Kidney (tissue), 14 donors: Measurements from ENCODE around the gene THAP5. TPM values are rescaled to one million over a fixed set of nuclear protein-coding genes. Genes with fewer than 3 reads are reported as not detected.
A peak's percentile ranks its signal among the peaks of the same experiment; 100 is the strongest.

Experiments used
- DNase-seq, 5 donors: peaks; one replicate each; pipeline ENCODE4 v3.0.0-alpha.2; 2013 to 2020
- FAIRE-seq: peaks from 2 replicates; lab custom pipeline; 2012; peaks lifted over from hg19 to GRCh38; lab: Jason Lieb, UNC
- H3K27ac ChIP-seq, 2 donors: one replicate each; pipeline ENCODE4 v1.7.0; 2013; ENCODE audit warnings: low read depth in 2 of 2, low read length in 2 of 2, inconsistent platforms in 1 of 2
- H3K27me3 ChIP-seq: one replicate; pipeline ENCODE4 v1.7.1; 2013; ENCODE audit warnings: low read length, inconsistent platforms; ENCODE audit not compliant: control insufficient read depth, insufficient read depth
- H3K36me3 ChIP-seq, 3 donors: one replicate each; pipeline versions ENCODE4 v1.7.0 to v1.7.1; 2013; ENCODE audit warnings: low read length in 3 of 3, control low read depth in 1 of 3, inconsistent platforms in 1 of 3; ENCODE audit not compliant: insufficient read depth in 3 of 3, control insufficient read depth in 2 of 3
- H3K4me1 ChIP-seq, 3 donors: one replicate each; pipeline versions ENCODE4 v1.7.0 to v1.7.1; 2013; ENCODE audit warnings: low read length in 3 of 3, inconsistent platforms in 1 of 3, low read depth in 1 of 3; ENCODE audit not compliant: control insufficient read depth in 2 of 3, insufficient read depth in 2 of 3
- H3K4me3 ChIP-seq, 3 donors: one replicate each; pipeline versions ENCODE4 v1.7.0 to v1.8.1; 2013; ENCODE audit warnings: low read length in 3 of 3, control low read depth in 1 of 3, inconsistent platforms in 1 of 3
- H3K9ac ChIP-seq, 3 donors: one replicate each; pipeline versions ENCODE4 v1.7.0 to v1.7.1; 2013; ENCODE audit warnings: low read length in 3 of 3, control low read depth in 1 of 3, inconsistent platforms in 1 of 3
- H3K9me3 ChIP-seq, 3 donors: one replicate each; pipeline versions ENCODE4 v1.7.0 to v1.7.1; 2013; ENCODE audit warnings: low read length in 3 of 3, control low read depth in 1 of 3, inconsistent platforms in 1 of 3; ENCODE audit not compliant: control insufficient read depth in 2 of 3, insufficient read depth in 1 of 3
- intact Hi-C: fragments of 100-400 bp; cut with DNase I; formaldehyde crosslinking; loops from one replicate; pipeline ENCODE4 v1.11.1; 2022
- polyA plus RNA-seq: library from polyadenylated mRNA; stranded (reverse); fragments of 350-450 nt; fragmentation: Illumina TruSeq; extraction: RNeasy Lipid Tissue Mini Kit (QIAGEN cat#74804); gene quantifications from one replicate; pipeline ENCODE4 v1.2.3, GENCODE V29; 2014; ENCODE audit warnings: low read depth, low replicate concordance; ENCODE audit not compliant: insufficient read depth
- total RNA-seq: library from RNA; stranded (reverse); fragmentation: NEBNext Ultra II Directional; extraction: Animal tissue kit (Norgen Biotek cat#: 25700); gene quantifications from one replicate; pipeline ENCODE4 v1.2.1, GENCODE V29; 2021
- TF ChIP-seq, protein P1 (sequence below): IDR thresholded peaks from 3 replicates; pipeline ENCODE4 v1.5.1; 2012; ENCODE audit warnings: mild to moderate bottlenecking, moderate library complexity, borderline replicate concordance; ENCODE audit not compliant: insufficient read depth; ENCODE audit errors: extremely low read depth
- donor health status: control.
- donor health status: control.
- donor health status: control.
- donor health status: control.
- donor health status: control.
- donor health status: DM: yes; HTN: yes; CAD: no.
- donor health status: Normal renal cell carcinoma (clear cell type).

The THAP5 gene
- total and polyA plus RNA-seq, 2 donors from 2014 or later: 9.4 to 32.6 TPM

DNA sequence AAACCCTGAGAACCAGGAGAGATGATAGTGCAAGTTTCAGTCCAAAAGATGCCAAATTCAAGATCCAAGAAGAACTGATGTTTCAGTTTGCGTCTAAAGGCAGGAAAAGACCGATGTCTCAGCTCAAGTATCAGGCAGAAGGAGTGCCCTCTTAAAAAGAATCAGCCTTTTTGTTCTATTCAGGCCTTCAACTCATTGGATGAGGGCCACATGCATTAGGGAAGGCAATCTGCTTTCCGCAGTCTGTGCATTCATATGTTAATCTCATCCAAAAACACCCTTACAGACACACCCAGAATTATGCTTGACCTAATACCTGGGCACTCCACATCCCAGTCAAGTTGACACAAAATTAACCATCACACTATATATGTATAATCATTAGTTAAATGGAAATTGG lies 45.4 kb upstream of the THAP5 start:
- H3K27ac ChIP-seq: no peak overlapping the region
- H3K36me3 ChIP-seq: no peaks in the 10 kb centered on the region
- no peaks in the 10 kb centered on the region for H3K27me3 ChIP-seq
- intact Hi-C loops: no loop called here
- TF ChIP-seq, protein P1, sequence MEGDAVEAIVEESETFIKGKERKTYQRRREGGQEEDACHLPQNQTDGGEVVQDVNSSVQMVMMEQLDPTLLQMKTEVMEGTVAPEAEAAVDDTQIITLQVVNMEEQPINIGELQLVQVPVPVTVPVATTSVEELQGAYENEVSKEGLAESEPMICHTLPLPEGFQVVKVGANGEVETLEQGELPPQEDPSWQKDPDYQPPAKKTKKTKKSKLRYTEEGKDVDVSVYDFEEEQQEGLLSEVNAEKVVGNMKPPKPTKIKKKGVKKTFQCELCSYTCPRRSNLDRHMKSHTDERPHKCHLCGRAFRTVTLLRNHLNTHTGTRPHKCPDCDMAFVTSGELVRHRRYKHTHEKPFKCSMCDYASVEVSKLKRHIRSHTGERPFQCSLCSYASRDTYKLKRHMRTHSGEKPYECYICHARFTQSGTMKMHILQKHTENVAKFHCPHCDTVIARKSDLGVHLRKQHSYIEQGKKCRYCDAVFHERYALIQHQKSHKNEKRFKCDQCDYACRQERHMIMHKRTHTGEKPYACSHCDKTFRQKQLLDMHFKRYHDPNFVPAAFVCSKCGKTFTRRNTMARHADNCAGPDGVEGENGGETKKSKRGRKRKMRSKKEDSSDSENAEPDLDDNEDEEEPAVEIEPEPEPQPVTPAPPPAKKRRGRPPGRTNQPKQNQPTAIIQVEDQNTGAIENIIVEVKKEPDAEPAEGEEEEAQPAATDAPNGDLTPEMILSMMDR: no peak
- H3K9me3 ChIP-seq: no peaks in the 10 kb centered on the region
- H3K4me1 ChIP-seq: peaks cover 0 to 9% (median 2%) of the 10 kb centered on the region in 3 donors
- FAIRE-seq (no peak), DNase-seq (no peak)
- no peak overlapping the region for H3K4me3 ChIP-seq
- no peak overlapping the region for H3K9ac ChIP-seq

DNA sequence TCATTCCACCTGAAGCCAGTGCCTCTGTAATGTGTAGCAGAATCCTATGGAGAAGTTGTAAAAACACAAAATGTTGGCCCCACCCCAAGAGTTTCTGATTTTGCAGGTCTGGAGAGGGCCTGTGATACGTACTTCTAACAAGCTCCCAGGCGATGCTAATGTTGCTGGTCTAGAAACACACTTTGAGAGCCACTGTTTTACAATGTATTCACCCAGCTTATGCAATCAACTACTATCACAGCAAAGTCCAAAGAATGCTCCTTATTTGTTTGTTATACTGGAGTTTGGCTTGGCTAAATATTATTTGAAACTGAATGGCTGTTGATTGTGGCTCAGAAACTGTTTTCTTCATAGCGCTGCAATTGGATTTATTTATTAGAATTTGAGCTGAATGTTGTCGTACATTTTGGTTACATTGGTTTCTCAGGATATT lies 44.5 kb upstream of the THAP5 start:
- Histone ChIP-seq H3K4me3 (no peak overlapping the region), H3K4me1 (peaks cover 0 to 14% (median 2%) of the 10 kb centered on the region in 3 donors), H3K9ac (no peak overlapping the region), H3K27ac (no peak overlapping the region), H3K9me3 (no peaks in the 10 kb centered on the region), H3K27me3 (no peaks in the 10 kb centered on the region), H3K36me3 (no peaks in the 10 kb centered on the region)
- intact Hi-C loops: no loop called here
- TF ChIP-seq, protein P1: no peak
- no peak for FAIRE-seq
- DNase-seq: peak in 1 of 5 donors; percentile 18

DNA sequence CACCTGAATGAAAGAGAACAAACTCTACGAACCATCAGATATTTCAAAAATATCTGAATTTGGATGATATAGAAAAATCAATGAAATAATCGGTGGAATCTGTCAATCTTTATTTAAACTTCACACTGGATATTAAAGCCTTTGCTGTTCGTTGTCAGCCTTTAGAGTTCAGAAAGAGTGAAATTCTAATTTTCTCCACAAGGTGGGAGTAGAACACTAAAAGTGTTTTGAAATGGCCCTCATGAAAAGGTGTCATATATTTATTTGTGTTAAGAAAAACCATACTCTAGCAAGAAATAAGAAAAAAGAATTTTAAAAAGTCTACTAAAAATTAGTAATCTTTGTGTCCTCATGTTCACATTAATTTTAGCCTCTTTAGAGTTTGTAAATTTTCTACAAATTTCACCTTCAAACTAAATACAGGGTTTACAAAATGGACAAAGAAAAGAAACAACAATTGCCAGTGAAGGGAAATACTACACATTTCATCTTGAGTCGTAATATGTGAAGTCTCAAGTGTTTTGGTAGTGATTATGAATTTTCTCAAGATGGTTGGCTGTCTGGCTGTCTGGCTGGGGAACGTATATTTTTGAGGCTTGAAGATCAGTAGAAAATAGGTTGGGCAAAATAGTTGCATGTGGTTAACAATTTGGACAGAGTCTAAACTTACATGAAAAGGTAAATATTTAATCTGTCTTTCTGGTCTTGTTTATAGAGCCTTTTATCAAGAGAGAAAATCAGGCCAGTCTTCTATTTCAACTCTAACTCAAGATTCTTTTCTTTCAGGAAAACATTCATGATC lies 43.8 kb upstream of the THAP5 start:
- DNase-seq: peak in 2 of 5 donors; percentile 78 to 79
- TF ChIP-seq, protein P1: peak; percentile 68
- Histone ChIP-seq H3K36me3 (no peaks in the 10 kb centered on the region), H3K4me1 (peaks cover 0 to 19% (median 2%) of the 10 kb centered on the region in 3 donors), H3K27me3 (no peaks in the 10 kb centered on the region), H3K9ac (no peak overlapping the region), H3K4me3 (no peak overlapping the region), H3K9me3 (no peaks in the 10 kb centered on the region), H3K27ac (no peak overlapping the region)
- intact Hi-C loops: no loop called here
- FAIRE-seq: peak; percentile 97
